ENCODE measurements around the gene PPP1R18.
"Not testable (repeated sequence)": the region's sequence is repeated elsewhere in the genome, so short reads cannot be mapped to it uniquely, and the experiment has no call there.

The PPP1R18 gene

GRCh38 chr6:30726506-30727413 lies 40.3 kb upstream of the PPP1R18 start:
- Histone ChIP-seq H3K9me3 (ENCODE audit: severe bottlenecking) (no peaks in the 10 kb centered on the region), H3K27ac (no peak overlapping the region), H3K27me3 (ENCODE audit: insufficient read depth, low read depth, severe bottlenecking) (no peaks in the 10 kb centered on the region), H3K4me3 (ENCODE audit: low read depth, low read length) (no peak overlapping the region), H3K36me3 (peaks cover 91% of the 10 kb centered on the region)
- DNase-seq = no peak
- TF ChIP-seq CTCF (IDR thresholded peaks at IDR 0.05; ENCODE audit: low read depth, low read length) = no peak

GRCh38 chr6:30725713-30726505 lies 39.5 kb upstream of the PPP1R18 start:
- DNase-seq = no peak
- Histone ChIP-seq H3K9me3 (ENCODE audit: severe bottlenecking) (no peaks in the 10 kb centered on the region), H3K4me3 (ENCODE audit: low read depth, low read length) (no peak overlapping the region), H3K36me3 (peaks cover 93% of the 10 kb centered on the region), H3K27me3 (ENCODE audit: insufficient read depth, low read depth, severe bottlenecking) (no peaks in the 10 kb centered on the region), H3K27ac (no peak overlapping the region)
- no peak for TF ChIP-seq CTCF (IDR thresholded peaks at IDR 0.05; ENCODE audit: low read depth, low read length)

GRCh38 chr6:30724906-30725667 lies 38.6 kb upstream of the PPP1R18 start:
- DNase-seq = no peak
- Histone ChIP-seq H3K27me3 (ENCODE audit: insufficient read depth, low read depth, severe bottlenecking) (no peaks in the 10 kb centered on the region), H3K4me3 (ENCODE audit: low read depth, low read length) (no peak overlapping the region), H3K27ac (no peak overlapping the region), H3K36me3 (peaks cover 94% of the 10 kb centered on the region), H3K9me3 (ENCODE audit: severe bottlenecking) (no peaks in the 10 kb centered on the region)
- TF ChIP-seq CTCF (IDR thresholded peaks at IDR 0.05; ENCODE audit: low read depth, low read length) = no peak

GRCh38 chr6:30723843-30724741 lies 37.6 kb upstream of the PPP1R18 start:
- not testable (repeated sequence) for H3K27me3 ChIP-seq (ENCODE audit: insufficient read depth, low read depth, severe bottlenecking); H3K9me3 ChIP-seq (ENCODE audit: severe bottlenecking); DNase-seq; H3K27ac ChIP-seq; H3K4me3 ChIP-seq (ENCODE audit: low read depth, low read length)
- 0 out of 2 replicates have a peak, but pooled peaks have one; percentile 11 for TF ChIP-seq CTCF (IDR thresholded peaks at IDR 0.05; ENCODE audit: low read depth, low read length)
- H3K36me3 ChIP-seq = peaks cover 84% of the 10 kb centered on the region

GRCh38 chr6:30723159-30723842 lies 36.9 kb upstream of the PPP1R18 start:
- not testable (repeated sequence) for H3K4me3 ChIP-seq (ENCODE audit: low read depth, low read length); H3K9me3 ChIP-seq (ENCODE audit: severe bottlenecking); DNase-seq; H3K27me3 ChIP-seq (ENCODE audit: insufficient read depth, low read depth, severe bottlenecking)
- Histone ChIP-seq H3K27ac (peak overlapping the region; percentile 10; the same call in 1 of the 2 replicates), H3K36me3 (peaks cover 77% of the 10 kb centered on the region)

Measured in WERI-Rb-1 (cell line).